Loucy (cell line): ENCODE results near the gene JAZF1.

Source experiments
- H2AFZ ChIP-seq: fragments of 200-600 bp; sonication (generic); 2 replicates; pipeline ENCODE4 v1.6.0; 2016; ENCODE audit warnings: antibody characterized with exemption, mild to moderate bottlenecking, low read length, moderate library complexity
- H3F3A ChIP-seq: fragments of 200-600 bp; 2 replicates; pipeline ENCODE4 v1.6.0; 2016; ENCODE audit warnings: antibody characterized with exemption, low read depth, mild to moderate bottlenecking
- H3K27me3 ChIP-seq: fragments of 200-600 bp; sonication (generic); 2 replicates; pipeline ENCODE4 v1.6.1; 2014; ENCODE audit warnings: low read length, mild to moderate bottlenecking; ENCODE audit not compliant: insufficient read depth, poor library complexity, severe bottlenecking
- H3K36me3 ChIP-seq: fragments of 200-600 bp; sonication (generic); 2 replicates; pipeline ENCODE4 v1.6.1; 2016; ENCODE audit warnings: low read length; ENCODE audit not compliant: insufficient read depth
- H3K4me1 ChIP-seq: fragments of 200-600 bp; sonication (generic); 2 replicates; pipeline ENCODE4 v1.5.1; 2014; ENCODE audit warnings: low read length, mild to moderate bottlenecking; ENCODE audit not compliant: insufficient read depth, poor library complexity, severe bottlenecking
- H3K4me2 ChIP-seq: fragments of 200-600 bp; sonication (generic); 2 replicates; pipeline ENCODE4 v1.6.0; 2014; ENCODE audit warnings: antibody characterized with exemption, low read length, low read depth, mild to moderate bottlenecking; ENCODE audit not compliant: poor library complexity, severe bottlenecking
- H3K4me3 ChIP-seq: fragments of 200-600 bp; sonication (generic); 2 replicates; pipeline ENCODE4 v1.5.1; 2014; ENCODE audit warnings: low read length, mild to moderate bottlenecking, mixed read lengths; ENCODE audit not compliant: poor library complexity, severe bottlenecking
- H3K79me2 ChIP-seq: fragments of 200-600 bp; sonication (generic); 2 replicates; pipeline ENCODE4 v1.6.1; 2014; ENCODE audit warnings: low read length; ENCODE audit not compliant: insufficient read depth
- H3K9ac ChIP-seq: fragments of 200-600 bp; sonication (generic); 2 replicates; pipeline ENCODE4 v1.6.0; 2014; ENCODE audit warnings: mild to moderate bottlenecking, low read depth, low read length, moderate library complexity; ENCODE audit not compliant: poor library complexity, severe bottlenecking
- H3K9me2 ChIP-seq: fragments of 200-600 bp; sonication (generic); replicated peaks from 2 replicates; pipeline ENCODE4 v1.6.1; 2016; ENCODE audit warnings: low read depth, low read length, mixed read lengths
- H3K9me3 ChIP-seq: fragments of 200-600 bp; sonication (generic); 2 replicates; pipeline ENCODE4 v1.6.1; 2014; ENCODE audit warnings: mild to moderate bottlenecking, antibody characterized with exemption, low read length, low read depth; ENCODE audit not compliant: insufficient read depth
- H4K20me1 ChIP-seq: fragments of 200-600 bp; sonication (generic); 2 replicates; pipeline ENCODE4 v1.6.0; 2014; ENCODE audit warnings: antibody characterized with exemption, low read length, mild to moderate bottlenecking; ENCODE audit not compliant: insufficient read depth, poor library complexity, severe bottlenecking
- EZH2phosphoT487 ChIP-seq: fragments of 200-600 bp; IDR thresholded peaks from 2 replicates; pipeline ENCODE4 v1.6.1; 2018; ENCODE audit warnings: antibody characterized with exemption, mild to moderate bottlenecking, moderate library complexity, borderline replicate concordance
- TF ChIP-seq, protein P1 (sequence below): fragments of 200-600 bp; sonication (generic); conservative IDR thresholded peaks from 2 replicates; pipeline ENCODE4 v1.5.1; 2014; ENCODE audit warnings: mild to moderate bottlenecking, antibody characterized with exemption, low read length

JAZF1 gene

DNA sequence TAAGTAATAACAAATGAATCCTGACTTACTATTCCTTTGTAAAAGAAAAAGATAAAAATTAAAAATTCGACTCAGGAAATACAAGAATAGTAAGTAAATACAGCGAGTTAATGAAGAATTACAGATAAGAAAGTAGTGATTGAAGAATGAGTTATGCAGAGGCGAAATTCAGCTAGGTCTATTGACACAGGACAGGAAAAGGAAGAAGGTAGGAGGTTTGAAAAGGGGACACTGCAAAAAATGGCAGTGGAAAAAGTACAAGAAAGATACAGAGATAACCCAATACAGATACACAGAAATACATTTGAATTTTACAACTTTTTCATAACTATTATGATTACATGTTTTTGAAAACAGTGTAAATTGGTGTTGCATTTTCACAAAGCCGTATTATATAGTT, 28.0 kb downstream of the JAZF1 start:
- Histone ChIP-seq H3K4me1 (peaks cover 39% of the 10 kb centered on the region), H3K79me2 (peaks cover 17% of the 10 kb centered on the region; the same call in 1 of the 2 replicates), H3K27me3 (no peaks in the 10 kb centered on the region), H3K4me2 (peak overlapping the region; percentile 54), H3K9ac (no peak overlapping the region), H4K20me1 (no peaks in the 10 kb centered on the region), H3K9me2 (no peaks in the 10 kb centered on the region), H3K4me3 (peak overlapping the region; percentile 22), H2AFZ (no peak overlapping the region), H3K9me3 (no peaks in the 10 kb centered on the region), H3F3A (peaks cover 5% of the 10 kb centered on the region; the same call in 1 of the 2 replicates), H3K36me3 (no peaks in the 10 kb centered on the region)
- TF ChIP-seq EZH2phosphoT487, result no peak
- TF ChIP-seq, protein P1, sequence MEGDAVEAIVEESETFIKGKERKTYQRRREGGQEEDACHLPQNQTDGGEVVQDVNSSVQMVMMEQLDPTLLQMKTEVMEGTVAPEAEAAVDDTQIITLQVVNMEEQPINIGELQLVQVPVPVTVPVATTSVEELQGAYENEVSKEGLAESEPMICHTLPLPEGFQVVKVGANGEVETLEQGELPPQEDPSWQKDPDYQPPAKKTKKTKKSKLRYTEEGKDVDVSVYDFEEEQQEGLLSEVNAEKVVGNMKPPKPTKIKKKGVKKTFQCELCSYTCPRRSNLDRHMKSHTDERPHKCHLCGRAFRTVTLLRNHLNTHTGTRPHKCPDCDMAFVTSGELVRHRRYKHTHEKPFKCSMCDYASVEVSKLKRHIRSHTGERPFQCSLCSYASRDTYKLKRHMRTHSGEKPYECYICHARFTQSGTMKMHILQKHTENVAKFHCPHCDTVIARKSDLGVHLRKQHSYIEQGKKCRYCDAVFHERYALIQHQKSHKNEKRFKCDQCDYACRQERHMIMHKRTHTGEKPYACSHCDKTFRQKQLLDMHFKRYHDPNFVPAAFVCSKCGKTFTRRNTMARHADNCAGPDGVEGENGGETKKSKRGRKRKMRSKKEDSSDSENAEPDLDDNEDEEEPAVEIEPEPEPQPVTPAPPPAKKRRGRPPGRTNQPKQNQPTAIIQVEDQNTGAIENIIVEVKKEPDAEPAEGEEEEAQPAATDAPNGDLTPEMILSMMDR, result no peak

DNA sequence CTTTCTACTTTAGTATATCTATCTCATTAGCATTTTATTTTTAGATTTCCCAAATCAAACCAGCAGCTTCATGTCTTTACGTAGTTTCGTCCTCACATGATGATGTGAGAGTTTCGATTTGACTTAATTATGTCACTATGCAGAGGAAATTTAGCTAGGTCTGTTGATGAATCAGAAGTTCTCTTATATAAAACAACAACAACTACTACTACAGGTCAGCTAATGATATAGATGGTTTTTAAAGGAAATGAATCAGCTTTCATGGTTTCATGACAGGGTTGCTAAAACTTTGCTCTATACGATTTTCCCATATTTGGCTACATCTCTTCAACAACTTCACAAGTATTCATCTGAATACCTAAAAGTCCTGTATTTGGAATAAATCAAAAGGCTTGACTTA, 28.6 kb downstream of the JAZF1 start:
- H3K4me3 ChIP-seq, result peak overlapping the region; percentile 22

DNA sequence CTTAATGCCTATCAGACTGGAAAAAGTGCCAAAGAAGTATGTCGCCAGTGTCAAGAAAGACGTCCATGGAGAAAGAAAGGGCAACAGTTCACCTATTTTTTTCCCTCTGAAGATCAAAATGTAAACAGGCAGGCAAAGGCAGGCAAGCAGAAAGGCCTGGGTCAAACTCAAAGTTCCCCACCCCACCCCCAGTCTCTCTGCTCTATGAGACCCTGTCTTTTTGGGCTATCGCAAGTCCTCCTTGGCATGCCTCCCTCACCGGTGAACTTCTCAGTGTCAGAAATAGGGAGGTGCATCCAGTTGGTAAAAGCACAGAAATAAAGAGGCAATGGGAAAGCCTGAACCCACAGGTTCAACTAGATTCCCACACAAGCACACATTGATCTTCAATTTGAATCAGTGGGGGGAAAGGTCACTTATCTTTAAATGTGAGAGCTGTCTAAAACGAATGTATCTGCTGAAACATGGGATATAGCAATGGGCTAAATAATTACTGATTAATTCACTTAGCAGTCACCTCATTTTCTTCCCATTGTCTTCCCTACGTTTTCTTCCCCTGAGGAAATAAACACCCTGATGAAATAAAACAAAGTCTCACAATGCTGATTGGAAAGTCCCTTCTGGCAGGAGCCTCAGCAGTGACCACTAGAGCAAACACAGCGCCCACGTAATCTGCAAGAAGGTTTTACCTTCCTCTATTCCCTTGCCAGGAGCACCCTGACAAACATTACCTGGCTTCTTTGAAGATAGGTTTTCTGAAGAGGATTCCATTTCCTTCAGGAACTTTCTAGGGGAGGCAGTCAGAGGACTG, 31.1 kb downstream of the JAZF1 start:
- Histone ChIP-seq H3F3A (no peaks in the 10 kb centered on the region; the same call in 1 of the 2 replicates), H3K79me2 (peaks cover 17% of the 10 kb centered on the region; the same call in 1 of the 2 replicates), H3K9me3 (no peaks in the 10 kb centered on the region), H3K9ac (no peak overlapping the region), H3K4me2 (no peak overlapping the region), H4K20me1 (no peaks in the 10 kb centered on the region), H3K4me1 (peaks cover 22% of the 10 kb centered on the region), H3K9me2 (no peaks in the 10 kb centered on the region), H3K36me3 (no peaks in the 10 kb centered on the region), H3K4me3 (no peak overlapping the region), H2AFZ (no peak overlapping the region), H3K27me3 (no peaks in the 10 kb centered on the region)
- no peak for TF ChIP-seq EZH2phosphoT487
- TF ChIP-seq, protein P1, result no peak

More for the DNA sequence above, 28.6 kb downstream of the JAZF1 start:
- Histone ChIP-seq H3K9me2 (no peaks in the 10 kb centered on the region), H4K20me1 (no peaks in the 10 kb centered on the region), H3K4me2 (peak overlapping the region; percentile 54), H3K9ac (no peak overlapping the region), H3F3A (peaks cover 5% of the 10 kb centered on the region; the same call in 1 of the 2 replicates), H3K27me3 (no peaks in the 10 kb centered on the region), H2AFZ (no peak overlapping the region), H3K4me1 (peaks cover 39% of the 10 kb centered on the region), H3K79me2 (peaks cover 17% of the 10 kb centered on the region; the same call in 1 of the 2 replicates), H3K36me3 (no peaks in the 10 kb centered on the region), H3K9me3 (no peaks in the 10 kb centered on the region)
- TF ChIP-seq EZH2phosphoT487, result no peak
- TF ChIP-seq, protein P1, result no peak
